Stromal cell of bone marrow (primary cell): ENCODE measurements around the gene RHAG.
"Not testable (repeated sequence)": the region's sequence is repeated elsewhere in the genome, so short reads cannot be mapped to it uniquely, and the experiment has no call there.

Source experiments
- DNase-seq: peaks from one replicate; pipeline ENCODE4 v3.0.0-alpha.2; 2012; ENCODE audit warnings: low read depth

RHAG gene

GRCh38 chr6:49636713-49637349 lies at the start of gene RHAG:
Gene RHAG (minus strand): TSS chr6:49636839. CDS start chr6:49636812, 27 bp downstream.
- DNase-seq = no peak

- no peak for DNase-seq
These were observed 40.1 kb upstream of the RHAG start for GRCh38 chr6:49676671-49677281.

DNA sequence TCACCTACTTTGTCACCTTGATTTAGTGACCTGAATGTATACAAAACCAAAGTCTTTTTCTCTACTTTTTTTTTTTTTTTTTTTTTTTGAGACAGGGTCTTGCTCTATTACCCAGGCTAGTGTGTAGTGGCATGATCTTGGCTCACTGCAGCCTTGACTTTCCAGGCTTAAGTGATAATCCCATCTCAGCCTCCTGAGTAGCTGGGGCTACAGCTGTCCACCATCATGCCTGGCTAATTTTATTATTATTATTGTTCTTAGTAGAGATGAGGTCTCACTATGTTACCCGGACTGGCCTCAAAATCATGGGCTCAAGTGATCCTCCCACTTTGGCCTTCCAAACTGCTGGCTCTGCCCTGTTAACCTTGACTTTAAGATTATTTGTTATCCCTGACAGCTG lies 39.2 kb upstream of the RHAG start:
- no peak for DNase-seq

DNA sequence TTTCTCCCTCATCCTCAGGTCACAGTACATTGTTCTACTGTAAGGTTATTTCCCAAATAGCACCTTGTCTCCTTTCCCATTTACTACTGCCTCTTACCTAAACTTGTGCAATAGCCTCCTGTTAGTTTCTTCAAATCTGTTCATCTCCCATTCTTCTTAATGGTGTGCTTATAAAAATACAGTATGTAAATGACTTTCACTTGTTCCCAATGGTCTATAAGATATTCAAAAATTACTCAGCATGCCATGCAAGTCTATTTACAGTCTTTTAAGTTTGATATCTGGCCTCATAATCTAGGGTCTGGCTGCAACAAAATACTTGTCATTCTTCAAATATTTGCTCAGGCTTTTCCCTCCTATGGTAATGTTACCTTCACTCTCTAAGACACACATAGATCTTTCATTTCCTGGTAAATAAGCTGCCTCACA lies 31.5 kb upstream of the RHAG start:
- no peak for DNase-seq

GRCh38 chr6:49666930-49667757 lies 30.5 kb upstream of the RHAG start:
- no peak for DNase-seq

GRCh38 chr6:49666480-49666879 lies 29.8 kb upstream of the RHAG start:
- DNase-seq = no peak

DNA sequence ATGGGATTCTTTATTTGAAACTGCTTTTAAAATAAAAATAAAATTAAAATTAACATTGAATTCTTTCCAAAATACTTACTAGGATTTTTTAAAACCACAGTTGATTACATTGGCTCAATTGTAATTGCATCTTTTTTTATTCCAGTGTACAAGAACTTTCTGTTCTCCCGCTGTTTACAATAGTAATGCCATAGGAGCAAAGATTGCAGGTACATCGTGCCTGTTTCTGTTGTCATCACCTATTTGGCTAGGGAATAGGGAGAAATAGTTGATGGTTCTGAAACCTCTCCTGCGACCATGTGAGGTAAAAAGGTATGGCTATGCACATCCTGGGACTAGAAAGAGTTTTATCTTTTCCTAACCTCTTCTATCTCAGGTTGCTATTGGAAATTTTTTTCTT lies 28.2 kb upstream of the RHAG start:
- no peak for DNase-seq

- DNase-seq = not testable (repeated sequence)
These were observed 27.4 kb upstream of the RHAG start for GRCh38 chr6:49664054-49664453.

DNA sequence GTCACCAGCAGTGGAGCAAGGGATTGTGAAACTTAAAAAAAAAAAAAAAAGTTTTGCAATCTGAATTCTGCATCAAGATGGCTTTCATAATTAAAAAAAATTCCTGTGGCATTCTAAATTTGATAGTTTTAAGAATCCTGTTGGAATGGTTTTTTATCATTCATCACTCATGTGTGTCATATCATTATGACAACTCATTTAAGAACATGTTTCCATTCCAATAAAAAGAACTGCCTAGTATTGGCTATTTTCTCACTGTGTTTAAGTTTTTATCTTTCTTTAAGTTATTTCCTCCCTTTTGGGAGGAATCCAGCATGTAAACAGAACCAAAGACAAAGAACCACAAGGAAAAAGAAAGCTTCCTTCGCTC lies 26.2 kb upstream of the RHAG start:
- DNase-seq = no peak

GRCh38 chr6:49662231-49662891 lies 25.7 kb upstream of the RHAG start:
- no peak for DNase-seq

DNA sequence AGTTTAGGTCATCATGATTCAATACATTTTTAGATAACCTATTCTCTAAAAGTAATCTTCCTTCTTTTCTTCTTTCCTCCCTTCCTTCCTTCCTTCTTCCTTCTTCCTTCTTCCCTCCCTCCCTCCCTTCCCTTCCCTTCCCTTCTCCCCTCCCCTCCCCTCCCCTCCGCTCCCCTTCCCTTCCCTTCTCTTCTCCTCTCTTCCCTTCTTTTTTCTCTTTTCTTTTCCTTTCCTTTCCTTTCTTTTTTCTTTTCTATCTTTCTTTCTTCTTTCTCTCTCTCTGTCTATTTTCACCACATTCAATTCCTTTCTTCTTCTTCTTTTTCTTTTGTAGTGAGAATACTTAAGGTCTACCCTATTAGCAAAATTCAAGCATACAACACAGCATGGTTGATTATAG lies 17.3 kb upstream of the RHAG start:
- no peak for DNase-seq

DNA sequence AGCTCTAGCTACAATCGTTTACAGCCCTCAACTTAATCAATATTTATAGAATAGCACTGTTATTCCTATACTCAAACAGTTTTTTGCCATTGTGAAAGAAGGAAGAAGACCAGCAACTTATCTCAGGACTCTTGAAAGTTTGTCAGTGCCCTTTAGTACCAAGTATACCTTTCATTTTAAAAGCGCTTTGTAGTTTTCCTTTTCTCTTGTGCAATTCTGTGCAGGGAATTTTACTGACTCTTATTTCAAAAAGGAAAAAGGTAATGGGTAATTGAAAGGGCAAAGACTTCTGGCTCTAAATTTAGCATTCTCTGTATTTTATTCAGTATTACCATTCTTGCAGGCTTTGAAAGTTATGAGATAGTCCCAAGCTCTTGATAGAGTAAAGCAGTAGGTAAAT lies 16.8 kb upstream of the RHAG start:
- DNase-seq = no peak

DNA sequence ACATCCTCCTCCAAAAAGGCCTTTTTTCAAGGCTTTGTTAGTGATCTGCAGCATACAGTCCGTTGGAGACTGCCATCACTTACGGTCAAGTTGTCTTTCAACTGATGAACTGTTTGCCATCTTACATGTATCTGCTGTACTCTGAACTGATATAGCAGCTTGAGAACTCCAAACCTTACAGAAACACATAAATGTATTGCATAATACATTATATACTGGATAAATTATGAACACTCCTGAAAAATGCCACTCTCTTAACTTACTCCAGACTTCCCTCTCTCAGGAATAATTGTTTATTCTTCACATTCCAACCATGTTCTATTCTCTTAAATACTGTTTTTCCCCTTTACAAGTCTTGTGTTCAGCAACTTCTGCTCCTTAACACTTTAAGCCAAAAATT lies 14.6 kb upstream of the RHAG start:
- no peak for DNase-seq

- DNase-seq = no peak
These were observed 13.3 kb upstream of the RHAG start for GRCh38 chr6:49649988-49650387.

GRCh38 chr6:49648036-49648435 lies 11.4 kb upstream of the RHAG start:
- no peak for DNase-seq

DNA sequence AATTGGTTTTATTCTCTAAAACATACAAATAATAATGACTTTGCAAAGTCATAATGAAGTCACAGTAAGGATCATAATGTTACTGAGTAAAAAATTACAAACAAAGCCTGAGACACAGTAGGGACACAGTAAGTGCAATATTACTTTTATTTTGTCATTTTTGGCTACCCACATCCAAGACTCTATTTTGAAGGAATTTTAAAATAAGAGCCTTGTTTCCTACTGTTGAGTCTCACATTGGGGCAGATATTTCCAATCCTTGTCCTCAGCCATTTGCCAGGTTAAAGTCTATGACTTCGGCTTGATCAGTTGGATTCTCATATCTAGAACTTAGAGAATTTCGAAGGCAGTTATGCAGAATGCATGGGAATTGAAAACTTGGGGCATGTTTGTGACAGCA lies 10.8 kb upstream of the RHAG start:
- DNase-seq = no peak

- no peak for DNase-seq
These were observed 10.3 kb upstream of the RHAG start for GRCh38 chr6:49646942-49647341.

DNA sequence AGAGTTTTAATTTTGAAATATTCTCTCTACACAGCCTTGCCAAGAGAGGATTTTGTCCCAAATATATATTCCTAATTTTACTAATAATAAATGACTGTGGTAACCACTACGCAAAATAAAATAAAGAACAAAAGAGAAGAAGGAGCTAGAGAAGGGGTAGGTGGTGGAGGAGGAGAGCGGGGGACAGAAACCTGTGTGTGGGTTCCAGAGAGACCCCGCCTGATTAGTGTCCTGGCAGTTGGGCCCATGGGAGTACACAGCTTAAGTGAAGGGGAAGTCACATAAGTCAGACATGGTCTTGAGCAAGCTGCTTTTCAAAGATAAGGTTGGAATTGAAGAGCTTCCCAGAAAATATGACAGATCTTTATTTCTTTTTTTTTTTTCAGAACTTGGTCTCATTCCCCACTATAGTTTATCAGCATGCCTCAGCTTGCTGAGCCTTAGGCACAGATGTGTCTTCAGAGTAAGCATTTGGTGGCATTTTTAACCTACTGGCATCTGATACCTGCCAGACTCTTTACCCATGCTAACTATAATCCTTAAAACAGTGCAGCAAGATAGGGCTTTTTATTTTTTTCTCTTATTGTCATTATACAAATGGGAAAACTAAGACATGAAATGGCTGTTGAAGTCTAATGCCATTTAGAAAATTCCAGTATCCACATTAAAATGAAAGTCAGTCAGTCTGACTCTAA lies 9.6 kb upstream of the RHAG start:
- no peak for DNase-seq

- no peak for DNase-seq
These were observed 8.5 kb upstream of the RHAG start for GRCh38 chr6:49645139-49645538.

DNA sequence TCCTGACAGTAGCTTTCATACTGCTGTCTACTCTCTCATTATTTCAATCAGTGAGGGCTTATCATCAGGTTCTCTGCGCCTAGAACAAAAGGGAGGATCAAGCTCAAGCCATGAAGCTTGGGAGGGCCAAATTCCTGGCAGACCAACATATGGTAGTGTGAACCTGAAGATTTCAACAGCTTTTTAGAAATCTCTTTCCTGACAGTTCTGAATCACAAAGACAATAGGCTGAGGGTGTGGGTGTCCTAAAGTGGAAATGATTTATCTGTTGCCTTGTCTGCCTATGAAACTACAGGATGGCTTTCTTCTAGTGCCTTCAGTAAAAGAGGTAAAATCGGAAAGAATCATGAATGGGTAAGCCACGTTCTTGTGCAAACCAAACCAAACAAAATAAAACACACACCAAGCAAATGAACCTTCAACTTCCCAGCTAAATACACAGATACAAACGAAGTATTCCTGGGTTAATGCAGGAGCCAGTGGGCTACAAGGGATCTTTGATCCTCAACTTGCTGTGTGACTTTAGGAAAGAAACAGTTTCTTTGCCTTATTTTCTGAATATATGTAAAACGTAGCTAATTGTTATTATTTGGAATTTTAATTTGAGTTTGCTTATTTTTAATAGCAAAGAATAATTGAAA lies 2.7 kb upstream of the RHAG start:
- DNase-seq = no peak

DNA sequence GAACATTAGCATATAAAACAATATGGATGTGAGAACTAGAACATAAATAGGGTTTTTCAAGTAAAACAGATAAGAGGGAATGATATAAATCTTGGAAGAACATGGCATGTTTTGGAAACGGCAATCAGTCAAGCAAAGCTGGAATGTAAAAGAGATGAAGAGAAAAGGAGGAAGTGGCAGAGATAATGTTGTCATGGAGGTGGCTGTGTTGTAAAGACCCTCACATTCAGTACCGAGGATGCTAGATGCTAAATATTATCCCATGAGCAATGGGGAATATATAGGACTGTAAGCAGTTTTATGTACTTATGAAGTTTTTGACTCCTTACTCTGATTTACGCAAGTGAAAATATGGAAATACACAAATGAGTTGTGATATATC lies 702 bp upstream of the RHAG start:
- no peak for DNase-seq
